HepG2 (cell line): ENCODE results near the gene VIT. TPM values are rescaled to one million over a fixed set of nuclear protein-coding genes. Genes with fewer than 3 reads are reported as not detected.

Source experiments
- BRCA1 ChIP-seq: sonication (generic); formaldehyde crosslinking; IDR thresholded peaks from 2 replicates; pipeline ENCODE4 v1.4.0; 2020; ENCODE audit warnings: missing genetic modification reagents
- CREB1 ChIP-seq, 2 experiments: fragments of 450-650 bp in 1 of 2; IDR thresholded peaks; 2 replicates each; pipeline ENCODE4 v1.6.1; 2016 to 2017; ENCODE audit warnings: control low read depth in 1 of 2, mild to moderate bottlenecking in 1 of 2, missing compliant biosample characterization in 1 of 2, missing genetic modification characterization in 1 of 2
- DRAP1 ChIP-seq: IDR thresholded peaks from 2 replicates; pipeline ENCODE4 v1.6.1; 2016; ENCODE audit warnings: missing genetic modification reagents, missing compliant biosample characterization
- EEA1 ChIP-seq: sonication (generic); formaldehyde crosslinking; IDR thresholded peaks from 2 replicates; pipeline ENCODE4 v1.5.1; 2020; ENCODE audit warnings: mild to moderate bottlenecking, missing genetic modification reagents, borderline replicate concordance
- EP300 ChIP-seq, 3 experiments: sonication (generic) in 1 of 3; formaldehyde crosslinking in 1 of 3; IDR thresholded peaks; 2 replicates each; pipeline versions ENCODE4 v1.5.1 to v1.6.1; 2011 to 2020; ENCODE audit warnings: low read depth in 2 of 3, low read length in 2 of 3, borderline replicate concordance in 1 of 3, improper control_type of control experiment in 1 of 3, mild to moderate bottlenecking in 1 of 3, missing genetic modification reagents in 1 of 3, moderate library complexity in 1 of 3
- GPN1 ChIP-seq: sonication (generic); formaldehyde crosslinking; IDR thresholded peaks from 2 replicates; pipeline ENCODE4 v1.5.1; 2020; ENCODE audit warnings: missing genetic modification reagents, borderline replicate concordance
- HHEX ChIP-seq: IDR thresholded peaks from 2 replicates; pipeline ENCODE4 v1.6.1; 2016; ENCODE audit warnings: control low read depth
- ISX ChIP-seq: sonication (generic); formaldehyde crosslinking; conservative IDR thresholded peaks from 2 replicates; pipeline ENCODE4 v1.5.0; 2020; ENCODE audit warnings: missing genetic modification reagents
- KLF15 ChIP-seq: sonication (generic); formaldehyde crosslinking; IDR thresholded peaks from 2 replicates; pipeline ENCODE4 v1.8.1; 2023; ENCODE audit warnings: borderline replicate concordance, mild to moderate bottlenecking, inconsistent platforms, missing genetic modification reagents, mixed read lengths
- MIER3 ChIP-seq: IDR thresholded peaks from 2 replicates; pipeline ENCODE4 v1.6.1; 2016; ENCODE audit warnings: missing compliant biosample characterization, borderline replicate concordance
- NFE2L1 ChIP-seq: sonication (generic); formaldehyde crosslinking; IDR thresholded peaks from 2 replicates; pipeline ENCODE4 v1.4.0; 2020; ENCODE audit warnings: missing genetic modification reagents, mild to moderate bottlenecking, borderline replicate concordance
- NR2F1 ChIP-seq, 2 experiments: fragments of 450-650 bp in 1 of 2; formaldehyde crosslinking in 1 of 2; IDR thresholded peaks; 2 replicates each; pipeline versions ENCODE4 v1.5.0 to v1.6.1; 2016 to 2020; ENCODE audit warnings: mild to moderate bottlenecking in 1 of 2, missing compliant biosample characterization in 1 of 2, missing genetic modification reagents in 1 of 2, moderate library complexity in 1 of 2
- NR2F6 ChIP-seq, 2 experiments: IDR thresholded peaks; 2 replicates each; pipeline ENCODE4 v1.6.1; 2016; ENCODE audit warnings: antibody characterized with exemption in 1 of 2, mild to moderate bottlenecking in 1 of 2
- SMARCC2 ChIP-seq: fragments of 450-650 bp; IDR thresholded peaks from 2 replicates; pipeline ENCODE4 v1.6.1; 2017; ENCODE audit warnings: antibody characterized with exemption, mild to moderate bottlenecking
- SMC3 ChIP-seq: IDR thresholded peaks from 2 replicates; pipeline ENCODE4 v1.6.1; 2011; ENCODE audit warnings: low read length, improper control_type of control experiment
- SNAPC5 ChIP-seq: sonication (generic); formaldehyde crosslinking; IDR thresholded peaks from 2 replicates; pipeline ENCODE4 v1.8.1; 2023; ENCODE audit warnings: mild to moderate bottlenecking, missing genetic modification reagents, borderline replicate concordance
- SOX6 ChIP-seq, 2 experiments: fragments of 450-650 bp in 1 of 2; sonication (generic) in 1 of 2; formaldehyde crosslinking in 1 of 2; IDR thresholded peaks; 2 replicates each; pipeline versions ENCODE4 v1.4.0 to v1.6.1; 2017 to 2020; ENCODE audit warnings: antibody characterized with exemption in 1 of 2, mild to moderate bottlenecking in 1 of 2, missing genetic modification reagents in 1 of 2
- TARDBP ChIP-seq: sonication (generic); formaldehyde crosslinking; IDR thresholded peaks from 2 replicates; pipeline ENCODE4 v1.8.0; 2022; ENCODE audit warnings: mild to moderate bottlenecking, missing genetic modification reagents
- TGIF2 ChIP-seq: IDR thresholded peaks from 2 replicates; pipeline ENCODE4 v1.6.1; 2016; ENCODE audit warnings: control low read depth, missing compliant biosample characterization
- ZFP82 ChIP-seq: sonication (generic); formaldehyde crosslinking; IDR thresholded peaks from 2 replicates; pipeline ENCODE4 v1.5.1; 2020; ENCODE audit warnings: mild to moderate bottlenecking, missing genetic modification reagents, borderline replicate concordance
- ZNF124 ChIP-seq: sonication (generic); formaldehyde crosslinking; IDR thresholded peaks from 2 replicates; pipeline ENCODE4 v1.4.0; 2020; ENCODE audit warnings: missing genetic modification reagents
- ZNF670 ChIP-seq: sonication (generic); formaldehyde crosslinking; IDR thresholded peaks from 2 replicates; pipeline ENCODE4 v1.8.0; 2022; ENCODE audit warnings: mild to moderate bottlenecking, missing genetic modification reagents, borderline replicate concordance
- polyA plus RNA-seq, 8 experiments: library from polyadenylated mRNA; depleted of rRNA in 3 of 8; stranded (reverse) in 7 of 8; unstranded in 1 of 8; fragments of >200 nt; fragmentation: Illumina TruSeq in 4 of 8; extraction: Trizol in 4 of 8; gene quantifications; 2 replicates each; pipeline versions ENCODE4 v1.2.1 to v1.2.3, GENCODE V29; 2011 to 2016; ENCODE audit warnings: low read depth in 4 of 8, missing spikeins in 1 of 8, mixed read lengths in 1 of 8; ENCODE audit not compliant: insufficient read depth in 1 of 8
- total RNA-seq, 5 experiments: library from RNA; depleted of rRNA; stranded (reverse); fragments of >200 nt; fragmentation: Illumina TruSeq; extraction: Trizol; gene quantifications; 2 replicates each; pipeline ENCODE4 v1.2.3, GENCODE V29; 2016; ENCODE audit warnings: low read depth in 1 of 5
- TF ChIP-seq, protein P1 (sequence below): sonication (generic); formaldehyde crosslinking; IDR thresholded peaks from 2 replicates; pipeline ENCODE4 v1.8.1; 2023; ENCODE audit warnings: missing genetic modification reagents, mild to moderate bottlenecking, borderline replicate concordance
- TF ChIP-seq, protein P2 (sequence below): sonication (generic); formaldehyde crosslinking; IDR thresholded peaks from 2 replicates; pipeline ENCODE4 v1.4.0; 2020; ENCODE audit warnings: missing genetic modification reagents, mild to moderate bottlenecking, borderline replicate concordance
- TF ChIP-seq, protein P3 (sequence below): sonication (generic); formaldehyde crosslinking; IDR thresholded peaks from 2 replicates; pipeline ENCODE4 v1.5.0; 2020; ENCODE audit warnings: mild to moderate bottlenecking, missing genetic modification reagents

Gene VIT
- total and polyA plus RNA-seq, 2 of the 13 experiments (the other 11 are each of a cell fraction or from before 2014, with no cell fraction given) = not detected

- TF ChIP-seq SOX6 (IDR thresholded peaks at IDR 0.05) (no peak), SOX6 (CRISPR knock-in tag; IDR thresholded peaks at IDR 0.05) (peak; percentile 39; the same call in 1 of the 2 replicates), ZNF670 (CRISPR knock-in tag) (no peak), CREB1 (IDR thresholded peaks at IDR 0.05) (no peak), CREB1 (CRISPR knock-in tag; IDR thresholded peaks at IDR 0.05) (no peak), SMARCC2 (no peak), HHEX (CRISPR knock-in tag) (0 out of 2 replicates have a peak, but pooled peaks have one; percentile 18), TGIF2 (CRISPR knock-in tag) (0 out of 2 replicates have a peak, but pooled peaks have one; percentile 16), TARDBP (no peak), NR2F1 (CRISPR knock-in tag; IDR thresholded peaks at IDR 0.05) (no peak; a peak in 1 of 4 replicates), KLF15 (CRISPR knock-in tag) (no peak), ZFP82 (CRISPR knock-in tag) (no peak), EP300 (IDR thresholded peaks at IDR 0.05; ENCODE audit: low read depth in 2 of 2, low read length in 2 of 2) (peak in 1 of 2 experiments; percentile 69; a peak in 2 of 4 replicates), EP300 (CRISPR knock-in tag; IDR thresholded peaks at IDR 0.05; ENCODE audit: borderline replicate concordance) (peak; percentile 27; the same call in 1 of the 2 replicates), ISX (CRISPR knock-in tag) (no peak), ZNF124 (CRISPR knock-in tag) (no peak), GPN1 (CRISPR knock-in tag) (no peak), EEA1 (CRISPR knock-in tag) (no peak), NFE2L1 (CRISPR knock-in tag) (no peak), DRAP1 (0 out of 2 replicates have a peak, but pooled peaks have one; percentile 10), MIER3 (CRISPR knock-in tag) (no peak), NR2F6 (IDR thresholded peaks at IDR 0.05) (peak; percentile 60), NR2F6 (CRISPR knock-in tag; IDR thresholded peaks at IDR 0.05) (peak; percentile 56), SMC3 (no peak), SNAPC5 (no peak), BRCA1 (CRISPR knock-in tag) (no peak)
- TF ChIP-seq, protein P1, sequence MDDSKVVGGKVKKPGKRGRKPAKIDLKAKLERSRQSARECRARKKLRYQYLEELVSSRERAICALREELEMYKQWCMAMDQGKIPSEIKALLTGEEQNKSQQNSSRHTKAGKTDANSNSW (CRISPR knock-in tag) = no peak
- TF ChIP-seq, protein P2, sequence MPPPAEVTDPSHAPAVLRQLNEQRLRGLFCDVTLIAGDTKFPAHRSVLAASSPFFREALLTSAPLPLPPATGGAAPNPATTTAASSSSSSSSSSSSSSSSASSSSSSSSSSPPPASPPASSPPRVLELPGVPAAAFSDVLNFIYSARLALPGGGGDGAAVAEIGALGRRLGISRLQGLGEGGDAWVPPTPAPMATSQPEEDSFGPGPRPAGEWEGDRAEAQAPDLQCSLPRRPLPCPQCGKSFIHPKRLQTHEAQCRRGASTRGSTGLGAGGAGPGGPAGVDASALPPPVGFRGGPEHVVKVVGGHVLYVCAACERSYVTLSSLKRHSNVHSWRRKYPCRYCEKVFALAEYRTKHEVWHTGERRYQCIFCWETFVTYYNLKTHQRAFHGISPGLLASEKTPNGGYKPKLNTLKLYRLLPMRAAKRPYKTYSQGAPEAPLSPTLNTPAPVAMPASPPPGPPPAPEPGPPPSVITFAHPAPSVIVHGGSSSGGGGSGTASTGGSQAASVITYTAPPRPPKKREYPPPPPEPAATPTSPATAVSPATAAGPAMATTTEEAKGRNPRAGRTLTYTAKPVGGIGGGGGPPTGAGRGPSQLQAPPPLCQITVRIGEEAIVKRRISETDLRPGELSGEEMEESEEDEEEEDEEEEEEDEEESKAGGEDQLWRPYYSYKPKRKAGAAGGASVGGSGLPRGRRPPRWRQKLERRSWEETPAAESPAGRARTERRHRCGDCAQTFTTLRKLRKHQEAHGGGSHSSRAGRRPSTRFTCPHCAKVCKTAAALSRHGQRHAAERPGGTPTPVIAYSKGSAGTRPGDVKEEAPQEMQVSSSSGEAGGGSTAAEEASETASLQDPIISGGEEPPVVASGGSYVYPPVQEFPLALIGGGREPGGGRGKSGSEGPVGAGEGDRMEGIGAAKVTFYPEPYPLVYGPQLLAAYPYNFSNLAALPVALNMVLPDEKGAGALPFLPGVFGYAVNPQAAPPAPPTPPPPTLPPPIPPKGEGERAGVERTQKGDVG (CRISPR knock-in tag) = no peak
- TF ChIP-seq, protein P3, sequence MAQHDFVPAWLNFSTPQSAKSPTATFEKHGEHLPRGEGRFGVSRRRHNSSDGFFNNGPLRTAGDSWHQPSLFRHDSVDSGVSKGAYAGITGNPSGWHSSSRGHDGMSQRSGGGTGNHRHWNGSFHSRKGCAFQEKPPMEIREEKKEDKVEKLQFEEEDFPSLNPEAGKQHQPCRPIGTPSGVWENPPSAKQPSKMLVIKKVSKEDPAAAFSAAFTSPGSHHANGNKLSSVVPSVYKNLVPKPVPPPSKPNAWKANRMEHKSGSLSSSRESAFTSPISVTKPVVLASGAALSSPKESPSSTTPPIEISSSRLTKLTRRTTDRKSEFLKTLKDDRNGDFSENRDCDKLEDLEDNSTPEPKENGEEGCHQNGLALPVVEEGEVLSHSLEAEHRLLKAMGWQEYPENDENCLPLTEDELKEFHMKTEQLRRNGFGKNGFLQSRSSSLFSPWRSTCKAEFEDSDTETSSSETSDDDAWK = no peak
Measured at GRCh38 chr2:36658277-36658748, 38.2 kb upstream of the VIT start (continued).
